Left renal cortex interstitium (tissue), 4 donors: Measurements from ENCODE around the gene CYTL1. TPM values are rescaled to one million over a fixed set of nuclear protein-coding genes. Genes with fewer than 3 reads are reported as not detected.

ENCODE experiments used
- DNase-seq, 4 donors: peaks; one replicate each; pipeline ENCODE4 v3.0.0-alpha.2; 2013; ENCODE audit warnings: low read depth in 4 of 4, low spot score in 2 of 4, missing footprints in 1 of 4
- polyA plus RNA-seq, 4 donors: library from polyadenylated mRNA; unstranded; fragments of 120-200 nt; gene quantifications; one replicate each; pipeline ENCODE4 v1.2.1, GENCODE V29; 2013; ENCODE audit not compliant: insufficient read length in 4 of 4

CYTL1 gene
- polyA plus RNA-seq, 4 donors: 9.0 to 10.1 (median 9.5) TPM

GRCh38 chr4:4974727-4975126, 44.5 kb downstream of the CYTL1 start:
- DNase-seq: no peak

GRCh38 chr4:4971796-4972195, 47.5 kb downstream of the CYTL1 start:
- DNase-seq: no peak

- DNase-seq: no peak
These were observed 50.0 kb downstream of the CYTL1 start for GRCh38 chr4:4969298-4969697.

GRCh38 chr4:4968161-4968725, 51.0 kb downstream of the CYTL1 start:
- DNase-seq: no peak

Other genes starting within 250 kb of the CYTL1 start
- 1 to 10 TPM in 3 of 4 donors, under 1 TPM in 1; 0.75 to 1.6 (median 1.4) TPM for gene MSX1, start 159.8 kb downstream of the CYTL1 start, polyA plus RNA-seq
- gene STK32B, start 32.0 kb upstream of the CYTL1 start, polyA plus RNA-seq: 10 to 100 TPM in 2 of 4 donors, 1 to 10 TPM in 2; 8.9 to 10.7 (median 9.6) TPM